GM21717 (cell line): Measurements from ENCODE around the gene IL10RB.
"Not testable (repeated sequence)": the region's sequence is repeated elsewhere in the genome, so short reads cannot be mapped to it uniquely, and the experiment has no call there.

Source experiments
- ATAC-seq: cut with Tn5 transposase; IDR thresholded peaks from one replicate; pipeline ENCODE4 v1.9.1; 2021; ENCODE audit warnings: mild to moderate bottlenecking, moderate library complexity; ENCODE audit not compliant: unreplicated experiment

IL10RB gene

GRCh38 chr21:33266050-33266788 lies at the start of gene IL10RB:
Gene IL10RB, plus strand, starts transcription at chr21:33266367. Its CDS starts 99 bp downstream, at chr21:33266466.
- peak; percentile 31 for ATAC-seq

DNA sequence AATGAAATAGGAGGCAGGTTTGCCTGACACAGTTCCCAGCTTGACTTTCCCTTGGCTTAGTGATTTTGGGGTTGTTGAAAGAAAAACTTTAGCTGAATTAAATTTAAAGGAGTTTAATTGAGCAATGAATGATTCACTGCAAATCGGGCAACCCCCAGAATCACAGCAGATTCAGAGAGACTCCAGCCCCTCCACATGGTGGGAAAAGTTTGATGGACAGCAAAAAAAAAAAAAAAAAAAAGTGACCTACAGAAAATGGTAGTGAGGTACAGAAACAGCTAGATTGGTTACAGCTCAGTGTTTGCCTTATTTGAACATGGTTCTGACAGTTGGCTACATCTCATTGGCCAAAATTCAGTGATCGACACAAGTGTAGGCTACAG lies 49.0 kb upstream of the IL10RB start:
- ATAC-seq = no peak

GRCh38 chr21:33219300-33219699 lies 46.9 kb upstream of the IL10RB start:
- no peak for ATAC-seq

DNA sequence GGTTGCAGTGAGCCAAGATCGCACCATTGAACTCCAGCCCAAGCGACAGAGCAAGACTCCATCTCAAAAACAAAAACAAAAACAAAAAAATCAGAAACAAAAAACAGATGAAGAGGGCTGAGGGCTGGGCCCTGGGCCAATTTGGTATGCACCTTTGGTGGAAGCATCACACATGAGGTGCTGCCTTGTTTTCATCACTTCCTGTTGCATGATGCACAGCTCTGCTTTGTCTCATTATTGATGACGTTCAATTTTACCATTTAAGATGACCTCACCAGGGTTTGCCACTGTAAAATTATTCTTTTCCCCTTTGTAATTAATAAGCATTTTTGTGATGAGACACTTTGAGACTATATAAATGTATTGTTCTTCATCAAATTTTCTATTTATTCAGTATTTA lies 46.2 kb upstream of the IL10RB start:
- no peak for ATAC-seq

GRCh38 chr21:33225376-33225775 lies 40.8 kb upstream of the IL10RB start:
- ATAC-seq = not testable (repeated sequence)

- ATAC-seq = no peak
Observed at GRCh38 chr21:33228455-33228854, 37.7 kb upstream of the IL10RB start.

- ATAC-seq = no peak
Observed at GRCh38 chr21:33229099-33229783, 36.9 kb upstream of the IL10RB start.

DNA sequence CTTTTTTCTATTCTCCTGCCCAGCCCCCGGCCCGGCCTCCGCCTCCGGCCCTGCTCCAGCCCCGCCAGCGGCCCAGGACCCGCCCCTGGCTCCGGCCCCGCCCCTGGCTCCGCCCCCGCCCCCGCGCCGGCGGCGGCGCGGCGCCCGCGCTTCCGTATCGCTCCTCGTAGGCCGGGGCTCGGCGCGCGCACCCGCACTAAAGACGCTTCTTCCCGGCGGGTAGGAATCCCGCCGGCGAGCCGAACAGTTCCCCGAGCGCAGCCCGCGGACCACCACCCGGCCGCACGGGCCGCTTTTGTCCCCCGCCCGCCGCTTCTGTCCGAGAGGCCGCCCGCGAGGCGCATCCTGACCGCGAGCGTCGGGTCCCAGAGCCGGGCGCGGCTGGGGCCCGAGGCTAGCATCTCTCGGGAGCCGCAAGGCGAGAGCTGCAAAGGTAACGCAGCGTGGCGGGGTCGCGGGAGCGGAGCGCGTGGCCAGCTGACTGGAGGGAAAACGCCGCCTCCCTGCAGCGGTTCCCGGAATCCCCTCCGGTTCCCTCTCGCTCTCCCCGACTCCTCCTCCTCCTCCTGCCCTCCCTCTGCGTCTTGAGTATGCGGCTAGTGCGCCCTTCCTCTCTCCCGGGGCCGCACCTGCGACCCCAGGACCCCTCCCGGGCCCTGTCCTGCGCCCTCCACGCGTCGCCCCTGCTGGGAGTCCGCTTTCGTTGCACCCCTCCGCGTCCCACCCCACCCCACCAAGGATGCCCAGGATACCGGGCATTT lies 36.2 kb upstream of the IL10RB start, which contains the start of gene IFNAR2:
TSS of gene IFNAR2 (plus strand) at position 155 of the 761 bp plus-strand sequence. CDS start 11,985 bp downstream, outside the sequence.
- ATAC-seq = peak; percentile 60

GRCh38 chr21:33230545-33231324 lies 35.4 kb upstream of the IL10RB start:
- ATAC-seq = peak; percentile 26

DNA sequence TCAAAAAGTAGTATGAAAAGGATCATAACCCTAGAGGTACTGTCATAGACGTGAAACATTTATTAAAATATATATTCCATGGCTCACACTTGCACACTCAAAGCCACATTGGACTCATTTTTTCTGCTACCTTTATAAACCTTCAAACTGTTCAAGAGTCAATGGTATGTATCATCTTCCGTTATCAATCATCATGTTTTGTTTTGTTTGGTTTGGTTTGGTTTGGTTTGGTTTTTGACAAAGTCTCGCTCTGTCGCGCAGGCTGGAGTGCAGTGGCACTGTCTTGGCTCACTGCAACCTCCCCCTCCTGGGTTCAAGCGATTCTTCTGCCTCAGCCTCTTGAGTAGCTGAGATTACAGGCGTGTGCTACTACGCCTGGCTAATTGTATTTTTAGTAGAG lies 34.6 kb upstream of the IL10RB start:
- ATAC-seq = no peak

DNA sequence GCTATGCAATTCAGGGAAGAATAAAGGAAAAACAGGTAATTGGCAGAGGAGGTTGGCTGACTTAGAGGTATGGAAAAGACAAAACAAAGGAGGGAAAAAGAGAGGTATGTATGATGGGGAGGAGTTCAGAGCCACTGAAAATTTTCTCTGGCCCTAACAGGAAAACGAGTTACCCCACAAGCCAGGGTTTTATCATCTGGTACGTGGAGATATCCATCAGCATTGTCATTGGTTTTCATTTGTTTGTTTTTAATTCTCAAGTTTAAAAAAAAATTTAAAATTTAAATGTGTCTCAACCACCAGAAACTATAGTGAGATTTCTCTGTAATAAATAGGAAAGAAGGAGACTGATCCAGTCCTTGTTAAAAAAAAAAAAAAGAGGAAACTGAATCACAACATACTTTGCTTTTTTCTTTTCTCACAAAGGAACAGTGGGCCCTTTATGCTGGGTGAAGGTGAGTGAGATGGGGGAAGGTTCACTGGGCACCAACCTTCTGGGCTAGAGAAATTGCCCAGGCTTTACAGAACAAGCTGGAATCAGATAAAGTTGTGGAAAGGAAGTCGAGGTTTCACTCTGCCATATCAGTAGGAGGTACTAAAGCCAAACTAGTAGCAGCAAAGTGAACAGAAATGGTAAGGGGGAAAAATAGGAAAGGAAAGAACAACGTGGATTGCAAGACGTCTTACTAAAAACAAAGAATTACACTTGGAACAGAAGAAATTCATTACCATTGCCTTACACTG lies 33.7 kb upstream of the IL10RB start:
- no peak for ATAC-seq

DNA sequence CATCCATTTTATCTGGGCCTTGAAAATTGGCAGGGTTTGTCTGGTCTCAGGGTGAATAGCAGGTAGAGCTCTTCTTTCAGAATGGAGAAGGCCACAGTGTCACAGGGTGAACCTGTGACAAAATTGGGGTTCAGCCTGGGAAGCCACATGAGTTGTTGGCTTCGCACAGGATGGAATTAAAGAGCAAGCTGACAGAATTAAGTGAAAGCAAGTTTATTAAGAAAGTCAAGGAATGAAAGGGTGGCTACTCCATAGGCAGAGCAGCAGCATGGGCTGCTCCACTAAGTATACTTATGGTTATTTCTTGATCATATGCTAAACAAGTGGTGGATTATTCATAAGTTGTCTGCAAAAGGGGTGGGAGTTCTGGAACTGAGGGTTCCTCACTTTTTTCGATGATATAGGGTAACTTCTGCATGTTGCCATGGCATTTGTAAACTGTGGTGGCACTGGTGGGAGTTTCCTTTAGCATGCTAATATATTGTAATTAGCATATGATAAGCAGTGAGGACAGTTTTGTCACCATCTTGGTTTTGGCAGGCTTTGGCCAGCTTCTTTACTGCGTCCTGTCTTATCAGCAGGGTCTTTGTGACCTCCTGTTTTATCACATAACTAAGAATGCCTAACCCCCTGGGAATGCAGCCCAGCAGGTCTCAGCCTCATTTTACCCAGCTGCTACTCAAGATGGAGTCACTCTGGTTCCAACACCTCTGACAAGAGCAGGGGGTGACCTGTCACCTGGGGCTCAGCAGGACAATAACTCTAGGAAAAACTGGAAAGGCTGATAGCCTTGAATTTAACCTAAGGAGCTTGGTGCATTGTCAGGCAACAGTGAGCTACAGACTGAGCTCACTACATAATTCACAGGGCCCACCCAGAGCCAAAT lies 31.3 kb upstream of the IL10RB start:
- no peak for ATAC-seq

DNA sequence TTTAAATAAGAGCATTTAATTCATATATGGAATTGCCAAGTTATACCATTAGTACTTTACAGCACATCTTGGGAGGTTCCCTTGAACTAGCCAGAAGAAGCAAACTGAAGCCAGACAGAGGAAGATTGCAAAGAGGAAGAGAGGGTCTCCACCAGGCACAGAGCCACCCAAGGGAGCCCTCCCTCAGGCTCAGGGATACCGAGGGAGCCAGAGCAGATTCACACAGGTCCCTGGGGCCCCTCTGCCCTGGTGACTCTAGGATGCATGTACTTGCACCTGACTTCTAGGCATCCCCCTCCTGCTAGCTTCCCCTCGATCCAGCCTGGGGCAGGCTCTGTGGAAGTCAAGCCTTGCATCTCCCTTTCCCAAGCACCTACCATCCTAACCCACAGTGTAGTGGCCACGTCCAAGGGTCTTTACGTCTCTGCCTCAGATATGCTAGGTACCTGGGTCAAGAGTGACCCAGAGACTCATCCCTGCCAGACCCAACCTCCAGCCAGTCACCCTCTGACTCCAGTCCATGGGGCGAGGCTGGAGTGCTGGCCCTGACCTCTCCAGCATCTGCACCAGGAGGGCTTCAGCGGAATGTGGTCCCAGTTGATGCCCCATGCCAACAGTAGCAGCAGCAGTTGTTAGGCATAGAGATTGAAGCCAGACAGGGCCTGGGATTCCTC lies 30.0 kb upstream of the IL10RB start:
- ATAC-seq = no peak

GRCh38 chr21:33236766-33237165 lies 29.4 kb upstream of the IL10RB start:
- ATAC-seq = no peak

DNA sequence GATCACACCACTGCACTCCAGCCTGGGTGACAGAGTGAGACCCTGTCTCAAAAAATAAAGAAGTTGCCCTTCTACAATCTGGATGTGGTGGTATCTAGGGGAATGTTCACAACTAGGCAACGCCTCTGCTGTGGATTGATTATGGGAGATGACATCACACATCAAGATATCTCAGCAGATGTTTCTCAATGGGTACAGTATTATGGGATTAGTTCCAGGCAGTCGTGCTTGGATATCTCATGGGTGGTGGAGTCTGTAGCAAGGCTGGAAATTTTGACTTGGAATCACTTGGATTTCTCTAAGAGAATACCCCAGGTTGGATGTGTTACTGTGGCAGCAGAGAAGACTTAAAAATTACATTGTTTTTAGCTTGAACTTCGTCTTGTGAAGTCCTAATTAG lies 28.7 kb upstream of the IL10RB start:
- no peak for ATAC-seq

- peak; percentile 11 for ATAC-seq
Observed at GRCh38 chr21:33238146-33238545, 28.0 kb upstream of the IL10RB start.

DNA sequence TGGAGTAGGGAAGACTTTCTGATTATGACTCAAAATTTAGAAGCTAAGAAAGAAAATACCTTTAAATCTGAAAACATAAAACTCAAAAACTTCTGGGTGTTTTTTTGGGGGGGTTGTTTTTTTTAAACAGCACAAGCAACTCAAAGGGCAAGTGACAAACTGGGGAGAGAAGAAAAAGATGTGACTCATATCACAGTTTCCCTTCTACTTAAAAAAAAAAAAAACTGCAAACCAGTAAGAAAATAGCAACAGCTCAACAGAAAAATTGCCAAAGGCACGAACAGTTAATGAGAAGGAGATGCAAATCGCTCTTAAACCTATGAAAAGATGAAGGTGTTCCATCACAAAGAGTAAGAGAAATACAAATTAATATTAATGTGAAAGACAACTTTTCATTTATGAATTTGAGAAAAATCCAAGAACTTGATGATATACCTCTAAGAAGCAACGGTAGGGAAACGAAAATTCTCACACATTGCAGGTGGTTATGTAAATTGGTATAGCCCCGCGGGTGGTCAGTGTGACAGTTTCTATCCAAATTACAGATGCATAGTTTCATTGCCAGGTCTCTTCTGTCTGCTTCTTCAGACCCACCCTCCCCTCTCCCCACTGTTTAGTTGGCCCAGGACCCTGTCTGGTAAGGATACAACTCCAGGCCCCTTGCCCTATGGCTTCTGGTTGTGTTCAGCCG lies 27.5 kb upstream of the IL10RB start:
- ATAC-seq = peak; percentile 64

DNA sequence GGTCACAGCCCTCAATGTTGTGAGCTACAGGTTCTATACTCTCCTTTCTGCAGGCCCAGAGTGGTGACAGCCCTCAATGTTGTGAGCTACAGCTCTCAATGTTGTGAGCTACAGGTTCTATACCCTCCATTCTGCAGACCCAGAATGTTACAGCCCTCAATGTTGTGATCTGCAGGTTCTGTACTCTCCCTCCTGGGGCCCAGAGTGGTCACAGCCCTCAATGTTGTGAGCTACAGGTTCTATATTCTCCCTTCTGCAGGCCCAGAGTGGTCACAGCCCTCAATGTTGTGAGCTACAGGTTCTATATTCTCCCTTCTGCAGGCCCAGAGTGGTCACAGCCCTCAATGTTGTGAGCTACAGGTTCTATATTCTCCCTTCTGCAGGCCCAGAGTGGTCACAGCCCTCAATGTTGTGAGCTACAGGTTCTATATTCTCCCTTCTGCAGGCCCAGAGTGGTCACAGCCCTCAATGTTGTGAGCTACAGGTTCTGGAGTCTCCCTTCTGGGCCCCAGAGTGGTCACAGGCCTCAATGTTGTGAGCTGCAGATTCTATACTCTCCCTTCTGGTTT lies 26.5 kb upstream of the IL10RB start:
- not testable (repeated sequence) for ATAC-seq
